Measurements from ENCODE around the gene ANGPTL8. TPM values are rescaled to one million over a fixed set of nuclear protein-coding genes. Genes with fewer than 3 reads are reported as not detected.

Gene ANGPTL8
- total and polyA plus RNA-seq, 10 of the 15 experiments (the other 5 are each of a cell fraction or from before 2014, with no cell fraction given): not detected

GRCh38 chr19:11290256-11290655, 50.8 kb downstream of the ANGPTL8 start:
- Histone ChIP-seq H3K27ac (ENCODE audit: control insufficient read depth, insufficient read depth) (no peak overlapping the region), H3K36me3 (ENCODE audit: control insufficient read depth in 2 of 2, insufficient read depth in 2 of 2, low read length in 1 of 2) (no peaks in the 10 kb centered on the region), H2AFZ (ENCODE audit: control insufficient read depth, low read depth, low read length) (no peak overlapping the region), H3K9ac (ENCODE audit: control insufficient read depth, insufficient read depth, low read length) (no peak overlapping the region), H3K79me2 (ENCODE audit: control insufficient read depth, insufficient read depth, low read length) (no peaks in the 10 kb centered on the region), H4K20me1 (ENCODE audit: control insufficient read depth, insufficient read depth) (no peaks in the 10 kb centered on the region), H3K4me3 (no peak overlapping the region), H3K4me2 (ENCODE audit: control insufficient read depth, insufficient read depth) (no peak overlapping the region), H3K9me3 (replicated peaks; ENCODE audit: control insufficient read depth, insufficient read depth, low read length) (no peaks in the 10 kb centered on the region), H3K27me3 (replicated peaks in 1 of 2; ENCODE audit: control insufficient read depth in 2 of 2, insufficient read depth in 2 of 2, low read length in 1 of 2) (no peaks in the 10 kb centered on the region), H3K4me1 (ENCODE audit: control insufficient read depth, insufficient read depth, low read length) (peaks cover 7% of the 10 kb centered on the region)
- no peak for FAIRE-seq
- ChIA-PET POLR2A (interaction anchor here (1.6 kb wide), 1 partner anchor 84 kb away, joined by 3 read pairs; the partner anchor contains the start of gene SWSAP1), CTCF (interaction anchor here (0.6 to 2.0 kb wide), 4 partner anchors 31 to 535 kb away, joined by 4 to 5 read pairs (median 4); no protein-coding TSS in a partner anchor), SMC1A (ENCODE audit: uncharacterized antibody, unreplicated experiment) (interaction anchor here (1.0 kb wide), 1 partner anchor 85 kb away, joined by 5 read pairs; no protein-coding TSS in a partner anchor), RAD21 (ENCODE audit: unreplicated experiment) (interaction anchor here (1.0 to 1.2 kb wide), 3 partner anchors 91 to 380 kb away, joined by 3 to 4 read pairs (median 3); no protein-coding TSS in a partner anchor)
- WGBS (ENCODE audit: insufficient coverage, insufficient replicate concordance, low lambda C conversion rate, missing lambda C conversion rate): 57% methylated on average over 4 of the region's 4 CpGs
- no peak for ATAC-seq
- TF ChIP-seq RAD21 (IDR thresholded peaks at IDR 0.05; ENCODE audit: insufficient read depth, low read depth, low read length) (no peak), POLR2A (IDR thresholded peaks at IDR 0.05; ENCODE audit: low read depth, low read length) (no peak), SMARCA5 (IDR thresholded peaks at IDR 0.05) (no peak), ZBTB40 (IDR thresholded peaks at IDR 0.05; ENCODE audit: borderline replicate concordance) (no peak), USF2 (IDR thresholded peaks at IDR 0.05; ENCODE audit: borderline replicate concordance, low read depth, low read length) (no peak), FOS (IDR thresholded peaks at IDR 0.05; ENCODE audit: borderline replicate concordance, extremely low read depth, insufficient read length) (no peak), NR2C2 (IDR thresholded peaks at IDR 0.05; ENCODE audit: borderline replicate concordance, control insufficient read depth, insufficient read length, low read depth) (no peak), CBFB (IDR thresholded peaks at IDR 0.05; ENCODE audit: low read depth) (no peak), EP300 (IDR thresholded peaks at IDR 0.05; ENCODE audit: borderline replicate concordance in 1 of 2, control insufficient read depth in 1 of 2, low read depth in 2 of 2, low read length in 2 of 2) (no peak), BCL11A (IDR thresholded peaks at IDR 0.05; ENCODE audit: low read depth, low read length) (no peak), RBBP5 (conservative IDR thresholded peaks at IDR 0.05) (no peak)
- TF ChIP-seq, protein P1, sequence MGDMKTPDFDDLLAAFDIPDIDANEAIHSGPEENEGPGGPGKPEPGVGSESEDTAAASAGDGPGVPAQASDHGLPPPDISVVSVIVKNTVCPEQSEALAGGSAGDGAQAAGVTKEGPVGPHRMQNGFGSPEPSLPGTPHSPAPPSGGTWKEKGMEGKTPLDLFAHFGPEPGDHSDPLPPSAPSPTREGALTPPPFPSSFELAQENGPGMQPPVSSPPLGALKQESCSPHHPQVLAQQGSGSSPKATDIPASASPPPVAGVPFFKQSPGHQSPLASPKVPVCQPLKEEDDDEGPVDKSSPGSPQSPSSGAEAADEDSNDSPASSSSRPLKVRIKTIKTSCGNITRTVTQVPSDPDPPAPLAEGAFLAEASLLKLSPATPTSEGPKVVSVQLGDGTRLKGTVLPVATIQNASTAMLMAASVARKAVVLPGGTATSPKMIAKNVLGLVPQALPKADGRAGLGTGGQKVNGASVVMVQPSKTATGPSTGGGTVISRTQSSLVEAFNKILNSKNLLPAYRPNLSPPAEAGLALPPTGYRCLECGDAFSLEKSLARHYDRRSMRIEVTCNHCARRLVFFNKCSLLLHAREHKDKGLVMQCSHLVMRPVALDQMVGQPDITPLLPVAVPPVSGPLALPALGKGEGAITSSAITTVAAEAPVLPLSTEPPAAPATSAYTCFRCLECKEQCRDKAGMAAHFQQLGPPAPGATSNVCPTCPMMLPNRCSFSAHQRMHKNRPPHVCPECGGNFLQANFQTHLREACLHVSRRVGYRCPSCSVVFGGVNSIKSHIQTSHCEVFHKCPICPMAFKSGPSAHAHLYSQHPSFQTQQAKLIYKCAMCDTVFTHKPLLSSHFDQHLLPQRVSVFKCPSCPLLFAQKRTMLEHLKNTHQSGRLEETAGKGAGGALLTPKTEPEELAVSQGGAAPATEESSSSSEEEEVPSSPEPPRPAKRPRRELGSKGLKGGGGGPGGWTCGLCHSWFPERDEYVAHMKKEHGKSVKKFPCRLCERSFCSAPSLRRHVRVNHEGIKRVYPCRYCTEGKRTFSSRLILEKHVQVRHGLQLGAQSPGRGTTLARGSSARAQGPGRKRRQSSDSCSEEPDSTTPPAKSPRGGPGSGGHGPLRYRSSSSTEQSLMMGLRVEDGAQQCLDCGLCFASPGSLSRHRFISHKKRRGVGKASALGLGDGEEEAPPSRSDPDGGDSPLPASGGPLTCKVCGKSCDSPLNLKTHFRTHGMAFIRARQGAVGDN (IDR thresholded peaks at IDR 0.05): no peak
- TF ChIP-seq, protein P2, sequence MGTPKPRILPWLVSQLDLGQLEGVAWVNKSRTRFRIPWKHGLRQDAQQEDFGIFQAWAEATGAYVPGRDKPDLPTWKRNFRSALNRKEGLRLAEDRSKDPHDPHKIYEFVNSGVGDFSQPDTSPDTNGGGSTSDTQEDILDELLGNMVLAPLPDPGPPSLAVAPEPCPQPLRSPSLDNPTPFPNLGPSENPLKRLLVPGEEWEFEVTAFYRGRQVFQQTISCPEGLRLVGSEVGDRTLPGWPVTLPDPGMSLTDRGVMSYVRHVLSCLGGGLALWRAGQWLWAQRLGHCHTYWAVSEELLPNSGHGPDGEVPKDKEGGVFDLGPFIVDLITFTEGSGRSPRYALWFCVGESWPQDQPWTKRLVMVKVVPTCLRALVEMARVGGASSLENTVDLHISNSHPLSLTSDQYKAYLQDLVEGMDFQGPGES (IDR thresholded peaks at IDR 0.05): no peak
- intact Hi-C loops (cut with micrococcal nuclease; ENCODE audit: unreplicated experiment) (loop anchor here (5.0 kb wide), 1 partner anchor 147 kb away; the partner anchor contains the start of genes ODAD3 and PRKCSH), in situ Hi-C loops (cut with MboI) (loop anchor here (10.0 kb wide), 1 partner anchor 185 kb away; no protein-coding TSS in a partner anchor)
- BruUV-seq (replicated peaks): no TSS peak
- DNase-seq (ENCODE audit: low read depth, low spot score): no peak

All from GM12878 (cell line).